ENCODE results near the gene STH. TPM values are rescaled to one million over a fixed set of nuclear protein-coding genes. Genes with fewer than 3 reads are reported as not detected.

Gene STH
- total RNA-seq, 2 donors from 2014 or later, result not detected

- H3K9me3 ChIP-seq, result no peaks in the 10 kb centered on the region
- no peaks in the 10 kb centered on the region for H3K27me3 ChIP-seq (replicated peaks; ENCODE audit: insufficient read depth)
- no peaks in the 10 kb centered on the region for H3K36me3 ChIP-seq
- no peak for TF ChIP-seq POLR2A (IDR thresholded peaks at IDR 0.05)
- no peak for TF ChIP-seq CTCF (IDR thresholded peaks at IDR 0.05)
- no peak for TF ChIP-seq POLR2AphosphoS5 (IDR thresholded peaks at IDR 0.05)
- 44% methylated on average over 4 of the region's 4 CpGs for WGBS
- no peak overlapping the region for H3K4me3 ChIP-seq
- no peak overlapping the region for H3K27ac ChIP-seq
- no peak for DNase-seq (ENCODE audit: low spot score)
- intact Hi-C loops (cut with DNase I), result no loop called here
- H3K4me1 ChIP-seq (replicated peaks), result no peaks in the 10 kb centered on the region
Observed at GRCh38 chr17:45965812-45966211, 33.2 kb upstream of the STH start.

- DNase-seq (ENCODE audit: low spot score), result no peak
- 33% methylated on average over 2 of the region's 2 CpGs for WGBS
- TF ChIP-seq POLR2A (IDR thresholded peaks at IDR 0.05) (no peak), POLR2AphosphoS5 (IDR thresholded peaks at IDR 0.05) (no peak), CTCF (IDR thresholded peaks at IDR 0.05) (no peak)
- Histone ChIP-seq H3K27ac (no peak overlapping the region), H3K36me3 (no peaks in the 10 kb centered on the region), H3K4me1 (replicated peaks) (no peaks in the 10 kb centered on the region), H3K4me3 (no peak overlapping the region), H3K27me3 (replicated peaks; ENCODE audit: insufficient read depth) (no peaks in the 10 kb centered on the region), H3K9me3 (no peaks in the 10 kb centered on the region)
- intact Hi-C loops (cut with DNase I), result no loop called here
Observed at GRCh38 chr17:45966606-45967280, 32.3 kb upstream of the STH start.

GRCh38 chr17:45967378-45967777, 31.7 kb upstream of the STH start:
- WGBS, result 90% methylated on average over 5 of the region's 5 CpGs
- no peak overlapping the region for H3K27ac ChIP-seq
- no peak for DNase-seq (ENCODE audit: low spot score)
- TF ChIP-seq POLR2A (IDR thresholded peaks at IDR 0.05), result no peak
- no peak for TF ChIP-seq CTCF (IDR thresholded peaks at IDR 0.05)
- H3K9me3 ChIP-seq, result no peaks in the 10 kb centered on the region
- no peaks in the 10 kb centered on the region for H3K4me1 ChIP-seq (replicated peaks)
- no peak overlapping the region for H3K4me3 ChIP-seq
- no peaks in the 10 kb centered on the region for H3K27me3 ChIP-seq (replicated peaks; ENCODE audit: insufficient read depth)
- intact Hi-C loops (cut with DNase I), result no loop called here
- H3K36me3 ChIP-seq, result no peaks in the 10 kb centered on the region

- H3K4me1 ChIP-seq (replicated peaks), result peaks cover 4% of the 10 kb centered on the region
- TF ChIP-seq POLR2A (IDR thresholded peaks at IDR 0.05) (no peak), POLR2AphosphoS5 (IDR thresholded peaks at IDR 0.05) (no peak), CTCF (IDR thresholded peaks at IDR 0.05) (no peak)
- H3K27ac ChIP-seq, result no peak overlapping the region
- H3K9me3 ChIP-seq, result no peaks in the 10 kb centered on the region
- 87% methylated on average over 2 of the region's 2 CpGs for WGBS
- intact Hi-C loops (cut with DNase I), result no loop called here
- H3K27me3 ChIP-seq (replicated peaks; ENCODE audit: insufficient read depth), result no peaks in the 10 kb centered on the region
- no peak overlapping the region for H3K4me3 ChIP-seq
- DNase-seq (ENCODE audit: low spot score), result no peak
- H3K36me3 ChIP-seq, result no peaks in the 10 kb centered on the region
Observed at GRCh38 chr17:45968732-45969131, 30.3 kb upstream of the STH start.

- Histone ChIP-seq H3K27me3 (replicated peaks; ENCODE audit: insufficient read depth) (no peaks in the 10 kb centered on the region), H3K27ac (no peak overlapping the region), H3K36me3 (no peaks in the 10 kb centered on the region), H3K4me3 (no peak overlapping the region), H3K4me1 (replicated peaks) (peaks cover 8% of the 10 kb centered on the region), H3K9me3 (no peaks in the 10 kb centered on the region)
- TF ChIP-seq POLR2AphosphoS5 (IDR thresholded peaks at IDR 0.05), result no peak
- TF ChIP-seq CTCF (IDR thresholded peaks at IDR 0.05), result no peak
- no peak for TF ChIP-seq POLR2A (IDR thresholded peaks at IDR 0.05)
- intact Hi-C loops (cut with DNase I), result no loop called here
- DNase-seq (ENCODE audit: low spot score), result no peak
- 88% methylated on average over 2 of the region's 2 CpGs for WGBS
Observed at GRCh38 chr17:45969726-45970125, 29.3 kb upstream of the STH start.

Data from prostate gland (tissue), 2 donors.